ENCODE measurements around the gene MARCHF7. TPM values are rescaled to one million over a fixed set of nuclear protein-coding genes. Genes with fewer than 3 reads are reported as not detected.

MARCHF7 gene
- total and polyA plus RNA-seq, 2 of the 8 experiments (the other 6 are each of a cell fraction or from before 2014, with no cell fraction given) = 18.3 to 116 TPM

GRCh38 chr2:159753797-159754196 lies 41.5 kb downstream of the MARCHF7 start (continued):
- no peak for TF ChIP-seq CHD7 (IDR thresholded peaks at IDR 0.05; ENCODE audit: insufficient replicate concordance, low read length)
- no peak for TF ChIP-seq USF2 (IDR thresholded peaks at IDR 0.05; ENCODE audit: low read length)

Measured in H1 (cell line).